Measurements from ENCODE around the gene NPHP1.
"Not testable (repeated sequence)": the region's sequence is repeated elsewhere in the genome, so short reads cannot be mapped to it uniquely, and the experiment has no call there.

The NPHP1 gene

GRCh38 chr2:110197452-110197851 lies 7.4 kb downstream of the NPHP1 start:
- no peak for DNase-seq

DNA sequence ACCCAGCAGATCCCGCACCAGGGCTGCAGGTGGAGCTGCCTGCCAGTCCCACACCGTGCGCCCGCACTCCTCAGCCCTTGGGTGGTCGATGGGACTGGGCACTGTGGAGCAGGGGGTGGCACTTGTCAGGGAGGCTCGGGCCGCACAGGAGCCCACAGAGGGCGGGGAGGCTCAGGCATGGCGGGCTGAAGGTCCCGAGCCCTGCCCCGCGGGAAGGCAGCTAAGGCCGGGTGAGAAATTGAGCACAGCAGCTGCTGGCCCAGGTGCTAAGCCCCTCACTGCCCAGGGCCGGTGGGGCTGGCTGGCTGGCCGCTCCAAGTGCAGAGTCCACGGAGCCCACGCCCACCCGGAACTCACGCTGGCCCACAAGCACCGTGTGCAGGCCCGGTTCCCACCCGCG lies 14.6 kb downstream of the NPHP1 start:
- not testable (repeated sequence) for DNase-seq

DNA sequence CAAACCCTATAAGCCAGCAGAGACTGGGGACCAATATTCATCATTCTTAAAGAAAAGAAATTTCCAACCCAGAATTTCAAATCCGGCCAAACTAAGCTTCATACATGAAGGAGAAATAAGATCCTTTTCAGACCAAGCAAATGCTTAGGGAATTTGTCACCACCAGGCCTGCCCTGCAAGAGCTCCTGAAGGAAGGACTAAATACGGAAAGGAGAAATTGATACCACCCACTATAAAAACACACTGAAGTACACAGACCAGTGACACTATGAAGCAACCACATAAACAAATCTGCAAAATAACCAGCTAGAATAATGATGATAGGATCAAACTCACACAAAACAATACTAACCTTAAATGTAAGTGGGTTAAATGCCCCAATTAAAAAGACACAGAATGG lies 22.4 kb downstream of the NPHP1 start:
- no peak for DNase-seq

- DNase-seq: no peak
Observed at GRCh38 chr2:110180036-110180435, 24.8 kb downstream of the NPHP1 start.

GRCh38 chr2:110173523-110173922 lies 31.3 kb downstream of the NPHP1 start:
- peak; percentile 31 for DNase-seq

GRCh38 chr2:110172506-110172905 lies 32.3 kb downstream of the NPHP1 start:
- no peak for DNase-seq

- DNase-seq: no peak
Observed at GRCh38 chr2:110170102-110170501, 34.7 kb downstream of the NPHP1 start.

- peak; percentile 50 for DNase-seq
Observed at GRCh38 chr2:110167326-110168000, 37.4 kb downstream of the NPHP1 start.

- no peak for DNase-seq
Observed at GRCh38 chr2:110166266-110166665, 38.5 kb downstream of the NPHP1 start.

GRCh38 chr2:110157153-110157793 lies 47.5 kb downstream of the NPHP1 start:
- DNase-seq: peak; percentile 66

GRCh38 chr2:110154828-110155227 lies 50.0 kb downstream of the NPHP1 start:
- not testable (repeated sequence) for DNase-seq

GRCh38 chr2:110154188-110154587 lies 50.6 kb downstream of the NPHP1 start:
- DNase-seq: not testable (repeated sequence)

DNA sequence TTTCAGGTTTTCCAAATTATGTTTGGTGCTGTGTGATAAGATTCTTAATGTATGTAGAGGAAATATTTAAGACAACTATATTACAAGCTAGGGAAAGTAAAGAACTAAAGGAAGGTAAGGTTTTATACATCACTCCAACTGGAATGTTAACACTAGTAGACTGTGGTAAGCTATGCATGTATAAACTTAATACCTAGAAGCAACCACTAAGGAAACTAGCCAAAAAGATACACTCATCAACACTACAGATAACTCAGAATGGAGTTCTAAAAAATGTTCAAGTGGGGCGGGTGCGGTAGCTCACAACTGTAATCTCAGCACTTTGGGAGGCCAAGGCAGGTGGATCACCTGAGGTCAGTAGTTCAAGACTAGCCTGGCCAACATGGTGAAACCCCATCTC lies 51.4 kb downstream of the NPHP1 start:
- DNase-seq: peak; percentile 13

GRCh38 chr2:110152943-110153342 lies 51.9 kb downstream of the NPHP1 start:
- DNase-seq: no peak

GRCh38 chr2:110149330-110150220 lies 55.2 kb downstream of the NPHP1 start:
- DNase-seq: peak; percentile 81

DNA sequence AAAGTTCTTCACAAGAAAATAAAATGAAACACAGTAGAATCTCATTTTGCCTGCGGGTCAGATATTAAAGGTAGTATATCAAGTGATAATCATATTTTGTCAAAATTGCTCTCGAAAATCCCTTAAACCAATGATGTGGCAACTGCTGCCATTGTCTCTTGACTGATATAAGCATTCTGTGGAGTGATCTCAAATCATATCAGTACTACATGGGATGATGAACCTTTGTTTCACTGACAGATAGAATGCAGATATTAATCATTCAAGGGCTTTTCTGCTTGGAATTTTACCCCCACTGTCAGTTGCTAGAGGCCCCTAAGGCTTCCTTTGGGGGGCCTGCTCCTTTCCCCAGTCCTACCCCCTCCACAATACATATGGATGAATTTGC lies 57.9 kb downstream of the NPHP1 start:
- no peak for DNase-seq

DNA sequence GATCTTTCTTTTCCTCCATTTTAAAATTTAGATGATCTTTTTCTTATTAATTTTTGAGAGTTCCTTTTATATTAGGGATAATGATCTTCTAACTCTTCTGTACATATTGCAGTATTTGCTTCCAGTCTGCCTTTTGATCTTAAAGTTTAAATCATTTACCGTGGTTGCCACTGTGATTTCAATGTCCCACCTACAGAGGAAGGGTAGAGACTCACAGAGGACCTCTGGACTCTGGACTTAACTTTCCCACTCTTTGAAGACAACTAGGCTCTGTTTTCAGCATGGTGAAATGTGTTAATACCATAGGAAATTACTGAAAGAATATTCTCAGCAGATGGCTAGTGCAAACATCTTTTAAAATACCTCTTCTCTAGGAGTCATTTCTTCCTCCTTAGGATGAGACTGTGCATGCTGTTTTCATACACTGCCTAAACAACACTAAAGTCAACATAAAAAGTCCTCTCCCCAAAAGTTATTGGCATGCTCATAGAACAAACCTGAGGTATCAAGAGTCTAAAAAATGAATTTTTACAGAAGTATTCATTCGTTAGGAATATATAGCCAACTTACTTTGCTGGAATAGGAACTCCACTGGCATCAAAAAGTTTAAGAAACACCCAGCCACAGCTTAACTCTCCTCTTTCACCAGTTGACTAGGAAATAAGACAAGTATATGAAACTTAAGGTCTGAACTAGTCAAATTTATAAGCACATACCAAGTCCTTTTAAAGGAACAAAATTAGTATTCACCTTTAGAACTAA lies 58.4 kb downstream of the NPHP1 start:
- DNase-seq: no peak

GRCh38 chr2:110143982-110144381 lies 60.8 kb downstream of the NPHP1 start:
- DNase-seq: no peak

- DNase-seq: no peak
Observed at GRCh38 chr2:110140401-110140800, 64.4 kb downstream of the NPHP1 start.

- DNase-seq: no peak
Observed at GRCh38 chr2:110134025-110134424, 70.8 kb downstream of the NPHP1 start.

GRCh38 chr2:110131166-110131565 lies 73.6 kb downstream of the NPHP1 start:
- DNase-seq: no peak

DNA sequence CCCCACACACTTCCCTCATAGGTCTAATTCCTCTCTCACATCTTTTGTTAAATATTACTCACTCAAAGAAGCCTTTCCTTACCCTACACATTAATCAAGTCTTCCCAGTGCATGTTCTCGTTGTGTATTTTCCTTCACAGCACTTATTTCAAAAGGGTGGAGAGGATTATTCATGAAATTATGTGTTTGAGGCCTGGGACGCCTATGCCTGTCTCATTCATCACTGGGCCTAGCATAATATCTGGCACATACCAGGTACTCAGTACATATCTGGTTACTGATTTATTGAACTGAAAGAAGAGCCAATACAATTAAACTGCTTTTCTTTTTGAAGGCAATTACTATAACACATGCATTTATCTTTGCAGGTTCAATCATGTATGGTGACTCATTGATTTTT lies 74.1 kb downstream of the NPHP1 start:
- no peak for DNase-seq

DNA sequence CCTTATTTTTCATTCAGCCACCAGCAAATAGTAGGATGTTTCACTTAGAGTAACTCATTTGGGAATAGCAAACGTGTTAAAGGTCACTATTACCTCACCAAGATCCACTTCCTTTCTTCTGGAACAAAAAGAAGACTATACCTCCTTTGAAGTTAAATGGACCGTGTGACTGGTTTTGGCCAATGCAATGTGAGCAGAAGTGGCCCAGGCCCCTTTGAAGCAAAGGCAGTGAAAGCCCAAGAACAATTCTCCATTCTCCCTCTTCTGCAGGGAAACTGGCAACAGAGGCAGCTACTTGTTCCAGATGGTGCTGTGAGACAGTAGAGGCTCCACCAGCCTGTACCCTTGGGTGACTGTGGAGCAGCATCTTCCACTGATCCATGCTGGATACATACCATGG lies 77.9 kb downstream of the NPHP1 start:
- no peak for DNase-seq

All from fibroblast of skin of right quadriceps (primary cell).